Measurements from ENCODE around the gene SELENON.

GRCh38 chr1:25769625-25770383, 30.2 kb upstream of the SELENON start:
- TF ChIP-seq MAX (IDR thresholded peaks at IDR 0.05) (no peak), FOXM1 (IDR thresholded peaks at IDR 0.05; ENCODE audit: borderline replicate concordance, low read depth) (no peak), CEBPB (IDR thresholded peaks at IDR 0.05) (no peak), TAF1 (IDR thresholded peaks at IDR 0.05; ENCODE audit: low read depth) (no peak), EP300 (IDR thresholded peaks at IDR 0.05; ENCODE audit: borderline replicate concordance) (no peak), TCF12 (IDR thresholded peaks at IDR 0.05; ENCODE audit: low read depth) (no peak), TEAD4 (IDR thresholded peaks at IDR 0.05) (no peak), CREB1 (IDR thresholded peaks at IDR 0.05; ENCODE audit: low read depth) (no peak)
- TF ChIP-seq, protein P1, sequence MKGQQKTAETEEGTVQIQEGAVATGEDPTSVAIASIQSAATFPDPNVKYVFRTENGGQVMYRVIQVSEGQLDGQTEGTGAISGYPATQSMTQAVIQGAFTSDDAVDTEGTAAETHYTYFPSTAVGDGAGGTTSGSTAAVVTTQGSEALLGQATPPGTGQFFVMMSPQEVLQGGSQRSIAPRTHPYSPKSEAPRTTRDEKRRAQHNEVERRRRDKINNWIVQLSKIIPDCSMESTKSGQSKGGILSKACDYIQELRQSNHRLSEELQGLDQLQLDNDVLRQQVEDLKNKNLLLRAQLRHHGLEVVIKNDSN (IDR thresholded peaks at IDR 0.05): no peak
- TF ChIP-seq, protein P2, sequence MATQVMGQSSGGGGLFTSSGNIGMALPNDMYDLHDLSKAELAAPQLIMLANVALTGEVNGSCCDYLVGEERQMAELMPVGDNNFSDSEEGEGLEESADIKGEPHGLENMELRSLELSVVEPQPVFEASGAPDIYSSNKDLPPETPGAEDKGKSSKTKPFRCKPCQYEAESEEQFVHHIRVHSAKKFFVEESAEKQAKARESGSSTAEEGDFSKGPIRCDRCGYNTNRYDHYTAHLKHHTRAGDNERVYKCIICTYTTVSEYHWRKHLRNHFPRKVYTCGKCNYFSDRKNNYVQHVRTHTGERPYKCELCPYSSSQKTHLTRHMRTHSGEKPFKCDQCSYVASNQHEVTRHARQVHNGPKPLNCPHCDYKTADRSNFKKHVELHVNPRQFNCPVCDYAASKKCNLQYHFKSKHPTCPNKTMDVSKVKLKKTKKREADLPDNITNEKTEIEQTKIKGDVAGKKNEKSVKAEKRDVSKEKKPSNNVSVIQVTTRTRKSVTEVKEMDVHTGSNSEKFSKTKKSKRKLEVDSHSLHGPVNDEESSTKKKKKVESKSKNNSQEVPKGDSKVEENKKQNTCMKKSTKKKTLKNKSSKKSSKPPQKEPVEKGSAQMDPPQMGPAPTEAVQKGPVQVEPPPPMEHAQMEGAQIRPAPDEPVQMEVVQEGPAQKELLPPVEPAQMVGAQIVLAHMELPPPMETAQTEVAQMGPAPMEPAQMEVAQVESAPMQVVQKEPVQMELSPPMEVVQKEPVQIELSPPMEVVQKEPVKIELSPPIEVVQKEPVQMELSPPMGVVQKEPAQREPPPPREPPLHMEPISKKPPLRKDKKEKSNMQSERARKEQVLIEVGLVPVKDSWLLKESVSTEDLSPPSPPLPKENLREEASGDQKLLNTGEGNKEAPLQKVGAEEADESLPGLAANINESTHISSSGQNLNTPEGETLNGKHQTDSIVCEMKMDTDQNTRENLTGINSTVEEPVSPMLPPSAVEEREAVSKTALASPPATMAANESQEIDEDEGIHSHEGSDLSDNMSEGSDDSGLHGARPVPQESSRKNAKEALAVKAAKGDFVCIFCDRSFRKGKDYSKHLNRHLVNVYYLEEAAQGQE (IDR thresholded peaks at IDR 0.05; ENCODE audit: low read depth): no peak
